Fibroblast of mammary gland (primary cell): Measurements from ENCODE around the gene ENTPD8.
"Not testable (repeated sequence)": the region's sequence is repeated elsewhere in the genome, so short reads cannot be mapped to it uniquely, and the experiment has no call there.

Experiments used
- DNase-seq: peaks from one replicate; pipeline ENCODE4 v3.0.0-alpha.2; 2010; ENCODE audit warnings: low read depth
- H3K4me3 ChIP-seq: 2 replicates; pipeline ENCODE4 v1.5.1; 2011; ENCODE audit warnings: low read depth, mild to moderate bottlenecking, low read length, moderate library complexity; ENCODE audit not compliant: control insufficient read depth
- CTCF ChIP-seq: conservative IDR thresholded peaks from 2 replicates; pipeline ENCODE4 v1.5.1; 2011; ENCODE audit warnings: low read depth, low read length, inconsistent platforms; ENCODE audit not compliant: control insufficient read depth, insufficient read depth

The ENTPD8 gene

GRCh38 chr9:137390553-137391410 lies 50.4 kb downstream of the ENTPD8 start:
- no peak for TF ChIP-seq CTCF
- DNase-seq = no peak
- H3K4me3 ChIP-seq = no peak overlapping the region

GRCh38 chr9:137389428-137389746 lies 51.8 kb downstream of the ENTPD8 start:
- no peak for DNase-seq
- no peak overlapping the region for H3K4me3 ChIP-seq
- no peak for TF ChIP-seq CTCF

DNA sequence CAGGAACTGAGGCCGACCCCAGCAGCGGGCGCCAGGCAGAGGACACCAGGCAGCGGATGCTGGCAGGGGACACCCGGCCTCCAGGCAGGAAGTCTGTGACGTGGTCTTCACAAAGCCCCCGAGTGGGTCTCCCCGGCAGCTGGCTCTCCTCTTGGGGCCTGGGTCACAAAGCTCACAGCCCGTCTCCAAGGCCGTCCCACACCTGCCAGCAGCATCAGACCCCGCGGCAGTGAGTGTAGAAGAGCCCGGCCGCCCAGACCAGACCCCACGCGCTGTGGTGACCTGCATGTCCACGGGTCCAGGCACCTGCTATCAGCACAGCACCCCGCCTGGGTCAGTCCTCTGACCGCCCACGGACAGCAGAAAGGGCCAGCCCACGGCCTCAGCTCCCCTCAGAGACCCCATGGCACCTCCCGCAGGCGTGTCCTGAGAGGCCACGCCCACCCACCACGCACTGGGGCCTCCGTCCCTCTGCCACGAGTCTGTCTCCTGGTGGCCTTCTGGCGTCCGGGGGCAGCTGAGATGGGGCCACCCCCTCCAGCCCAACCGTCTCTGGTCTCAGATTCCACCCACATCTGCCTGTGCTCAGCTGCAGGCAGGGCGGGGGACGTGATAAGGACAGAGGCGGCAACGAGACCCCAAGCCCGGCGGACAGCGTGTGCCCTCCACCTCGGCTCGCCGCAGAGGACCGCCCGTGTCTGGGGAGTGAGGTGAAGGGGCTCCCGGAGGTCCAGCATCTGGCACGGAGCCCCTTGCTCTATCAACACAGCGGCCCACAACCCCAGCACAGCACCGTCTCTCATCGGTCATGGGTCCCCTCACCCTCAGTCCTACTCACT lies 52.3 kb downstream of the ENTPD8 start:
- H3K4me3 ChIP-seq = no peak overlapping the region
- no peak for TF ChIP-seq CTCF
- DNase-seq = no peak

GRCh38 chr9:137387891-137388560 lies 53.1 kb downstream of the ENTPD8 start:
- no peak for TF ChIP-seq CTCF
- no peak overlapping the region for H3K4me3 ChIP-seq
- DNase-seq = no peak

- no peak for TF ChIP-seq CTCF
- no peak overlapping the region for H3K4me3 ChIP-seq
- DNase-seq = no peak
Measured at GRCh38 chr9:137387114-137387890, 53.9 kb downstream of the ENTPD8 start.

- DNase-seq, H3K4me3 ChIP-seq: not testable (repeated sequence)
Measured at GRCh38 chr9:137386507-137387113, 54.5 kb downstream of the ENTPD8 start.
